Right lobe of liver (tissue), 4 donors: ENCODE results near the gene DYSF.

Source experiments
- CTCF ChIP-seq, 4 donors: fragments of 200-600 bp in 3 of 4; fragments of 450-650 bp in 1 of 4; IDR thresholded peaks; one replicate each; pipeline versions ENCODE4 v1.5.1 to v1.8.0; 2016 to 2022; ENCODE audit warnings: antibody characterized with exemption in 4 of 4, mild to moderate bottlenecking in 2 of 4
- POLR2A ChIP-seq: fragments of 450-650 bp; IDR thresholded peaks from one replicate; pipeline ENCODE4 v1.6.1; 2017; ENCODE audit warnings: antibody characterized with exemption, mild to moderate bottlenecking
- donor health status: DM: no; HTN: no; CAD: no.
- donor health status: DM: no; HTN: no; CAD: no.
- donor health status: DM: no; HTN: yes; CAD: no.

- TF ChIP-seq CTCF (IDR thresholded peaks at IDR 0.05) = no peak
- no peak for TF ChIP-seq POLR2A
Measured at GRCh38 chr2:71476495-71476894, 23.1 kb downstream of the DYSF start.
